ENCODE data around the gene SHB. TPM values are rescaled to one million over a fixed set of nuclear protein-coding genes. Genes with fewer than 3 reads are reported as not detected.

Gene SHB, protein sequence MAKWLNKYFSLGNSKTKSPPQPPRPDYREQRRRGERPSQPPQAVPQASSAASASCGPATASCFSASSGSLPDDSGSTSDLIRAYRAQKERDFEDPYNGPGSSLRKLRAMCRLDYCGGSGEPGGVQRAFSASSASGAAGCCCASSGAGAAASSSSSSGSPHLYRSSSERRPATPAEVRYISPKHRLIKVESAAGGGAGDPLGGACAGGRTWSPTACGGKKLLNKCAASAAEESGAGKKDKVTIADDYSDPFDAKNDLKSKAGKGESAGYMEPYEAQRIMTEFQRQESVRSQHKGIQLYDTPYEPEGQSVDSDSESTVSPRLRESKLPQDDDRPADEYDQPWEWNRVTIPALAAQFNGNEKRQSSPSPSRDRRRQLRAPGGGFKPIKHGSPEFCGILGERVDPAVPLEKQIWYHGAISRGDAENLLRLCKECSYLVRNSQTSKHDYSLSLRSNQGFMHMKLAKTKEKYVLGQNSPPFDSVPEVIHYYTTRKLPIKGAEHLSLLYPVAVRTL
- 10 to 100 TPM; 18.4 to 27.5 (median 22.0) TPM for total RNA-seq

GRCh38 chr9:38068701-38069628, at the start of gene SHB:
SHB (minus strand) TSS chr9:38069227; CDS start chr9:38068645, 582 bp downstream.
- DNase-seq: peak; percentile 80 to 82
- TF ChIP-seq POLR2A (IDR thresholded peaks at IDR 0.05): peak; percentile 88 to 95
- peak in 4 of 6 experiments; percentile 11 to 49 (median 30) for TF ChIP-seq CTCF (IDR thresholded peaks at IDR 0.05)
- Histone ChIP-seq H3K4me1 (peaks cover 23 to 40% of the 10 kb centered on the region in 2 donors), H3K27ac (peak within 1 kb of the TSS; percentile 88 to 98 (median 97)), H3K9me3 (no peaks in the 10 kb centered on the region), H3K27me3 (no peaks in the 10 kb centered on the region), H3K36me3 (no peaks in the 10 kb centered on the region), H3K4me3 (replicated peaks in 1 of 3) (peak within 1 kb of the TSS; percentile 69 to 84 (median 77))
- intact Hi-C loops (cut with DNase I): loop anchor here (5.0 kb wide), 1 partner anchor 47 kb away; no protein-coding TSS in a partner anchor
- WGBS, 2 donors: 0% methylated on average over 10 of the region's 134 CpGs; no CpG with 5 or more reads in 1 of the 2 donors

DNA sequence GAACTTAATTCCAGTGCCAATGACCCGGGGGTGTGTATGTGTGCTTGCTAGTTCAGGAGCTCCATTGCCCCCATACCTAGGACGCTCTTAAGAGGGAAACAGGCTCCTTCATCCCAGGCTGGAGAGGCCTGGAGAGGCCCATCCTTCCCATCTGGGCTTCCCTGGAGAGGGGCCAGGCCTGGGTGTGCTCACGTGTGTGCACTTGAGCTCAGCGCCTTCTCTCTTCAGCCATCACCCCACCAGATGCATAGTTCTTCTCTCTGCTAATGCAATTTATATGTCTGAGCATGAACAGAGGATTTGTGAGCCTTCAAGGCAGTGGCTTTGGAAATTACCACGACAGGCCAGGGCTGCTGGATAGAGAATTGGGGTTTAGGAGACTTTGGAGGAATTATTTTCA, 48.6 kb upstream of the SHB start:
- Histone ChIP-seq H3K27ac (no peak overlapping the region), H3K9me3 (no peaks in the 10 kb centered on the region), H3K36me3 (no peaks in the 10 kb centered on the region), H3K27me3 (no peaks in the 10 kb centered on the region), H3K4me3 (replicated peaks in 1 of 3) (no peak overlapping the region), H3K4me1 (no peaks in the 10 kb centered on the region)
- TF ChIP-seq POLR2A (IDR thresholded peaks at IDR 0.05): no peak
- no peak for TF ChIP-seq CTCF (IDR thresholded peaks at IDR 0.05)
- peak; percentile 32 to 34 for DNase-seq
- intact Hi-C loops (cut with DNase I): no loop called here
- WGBS, 2 donors: 23 to 50% methylated on average over 4 to 5 of the region's 5 CpGs

GRCh38 chr9:38114905-38115304, 45.9 kb upstream of the SHB start:
- intact Hi-C loops (cut with DNase I): no loop called here
- no peak for TF ChIP-seq CTCF (IDR thresholded peaks at IDR 0.05)
- TF ChIP-seq POLR2A (IDR thresholded peaks at IDR 0.05): no peak
- Histone ChIP-seq H3K4me3 (replicated peaks in 1 of 3) (no peak overlapping the region), H3K27me3 (no peaks in the 10 kb centered on the region), H3K4me1 (no peaks in the 10 kb centered on the region), H3K27ac (no peak overlapping the region), H3K36me3 (no peaks in the 10 kb centered on the region), H3K9me3 (no peaks in the 10 kb centered on the region)
- DNase-seq: no peak

- no peak overlapping the region for H3K27ac ChIP-seq
- no peaks in the 10 kb centered on the region for H3K9me3 ChIP-seq
- DNase-seq: no peak
- 82 to 90% methylated on average over 1 of the region's 1 CpG for WGBS, 2 donors
- no peak for TF ChIP-seq POLR2A (IDR thresholded peaks at IDR 0.05)
- TF ChIP-seq CTCF (IDR thresholded peaks at IDR 0.05): no peak
- peaks cover 0 to 11% of the 10 kb centered on the region in 2 donors for H3K4me1 ChIP-seq
- no peaks in the 10 kb centered on the region for H3K27me3 ChIP-seq
- no peaks in the 10 kb centered on the region for H3K36me3 ChIP-seq
- intact Hi-C loops (cut with DNase I): no loop called here
- no peak overlapping the region for H3K4me3 ChIP-seq (replicated peaks in 1 of 3)
Observed at GRCh38 chr9:38112456-38112855, 43.4 kb upstream of the SHB start.

All from thyroid gland (tissue), 4 donors.